Activated CD8-positive, alpha-beta T cell treated with anti-CD3 and anti-CD28 coated beads for 36 hours (primary cell): ENCODE results near the gene SPRY4. TPM values are rescaled to one million over a fixed set of nuclear protein-coding genes. Genes with fewer than 3 reads are reported as not detected.

Experiments used
- ATAC-seq: fragments of 200-7000 bp; cut with Tn5 transposase; one replicate; pipeline ENCODE4 v1.10.0; 2021; ENCODE audit warnings: mild to moderate bottlenecking, moderate library complexity
- CTCF ChIA-PET: fragments of 350-600 bp; sonication (Branson Sonifier 250); formaldehyde crosslinking; loops from one replicate; lab custom pipeline; 2021; ENCODE audit warnings: antibody characterized with exemption; lab: Charles Lee
- POLR2A ChIA-PET: fragments of 350-600 bp; sonication (Branson Sonifier 250); formaldehyde crosslinking; loops from one replicate; lab custom pipeline; 2021; ENCODE audit warnings: antibody characterized with exemption; lab: Charles Lee
- DNase-seq: peaks from one replicate; pipeline ENCODE4 v3.0.0-alpha.2; 2020
- H3K27ac Mint-ChIP-seq: one replicate; pipeline ENCODE4 v1.8.0; 2021; ENCODE audit warnings: mild to moderate bottlenecking, mixed read lengths
- H3K27me3 Mint-ChIP-seq: one replicate; pipeline ENCODE4 v1.8.0; 2021; ENCODE audit warnings: mixed read lengths
- H3K36me3 Mint-ChIP-seq: one replicate; pipeline ENCODE4 v1.8.0; 2021; ENCODE audit warnings: low read depth, mixed read lengths
- H3K4me1 Mint-ChIP-seq: one replicate; pipeline ENCODE4 v1.8.0; 2021; ENCODE audit warnings: low read depth, mixed read lengths
- H3K4me3 Mint-ChIP-seq: one replicate; pipeline ENCODE4 v1.8.0; 2021; ENCODE audit warnings: mild to moderate bottlenecking, moderate library complexity, mixed read lengths
- H3K9me3 Mint-ChIP-seq: one replicate; pipeline ENCODE4 v1.8.0; 2021; ENCODE audit warnings: mixed read lengths
- intact Hi-C: fragments of 100-400 bp; cut with micrococcal nuclease; formaldehyde crosslinking; loops from one replicate; pipeline ENCODE4 v1.10.0; 2022
- total RNA-seq, 2 experiments: library from RNA; stranded (reverse); gene quantifications; one replicate each; pipeline ENCODE4 v1.2.3, GENCODE V29; 2021
- TF ChIP-seq, protein P1 (sequence below): fragments of 200-600 bp; IDR thresholded peaks from one replicate; pipeline ENCODE4 v1.8.0; 2022; ENCODE audit warnings: antibody characterized with exemption, mild to moderate bottlenecking

Gene SPRY4, protein sequence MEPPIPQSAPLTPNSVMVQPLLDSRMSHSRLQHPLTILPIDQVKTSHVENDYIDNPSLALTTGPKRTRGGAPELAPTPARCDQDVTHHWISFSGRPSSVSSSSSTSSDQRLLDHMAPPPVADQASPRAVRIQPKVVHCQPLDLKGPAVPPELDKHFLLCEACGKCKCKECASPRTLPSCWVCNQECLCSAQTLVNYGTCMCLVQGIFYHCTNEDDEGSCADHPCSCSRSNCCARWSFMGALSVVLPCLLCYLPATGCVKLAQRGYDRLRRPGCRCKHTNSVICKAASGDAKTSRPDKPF
- total RNA-seq: 1 to 10 TPM in 1 of 2 experiments, under 1 TPM in 1; 0.90 to 1.0 TPM

DNA sequence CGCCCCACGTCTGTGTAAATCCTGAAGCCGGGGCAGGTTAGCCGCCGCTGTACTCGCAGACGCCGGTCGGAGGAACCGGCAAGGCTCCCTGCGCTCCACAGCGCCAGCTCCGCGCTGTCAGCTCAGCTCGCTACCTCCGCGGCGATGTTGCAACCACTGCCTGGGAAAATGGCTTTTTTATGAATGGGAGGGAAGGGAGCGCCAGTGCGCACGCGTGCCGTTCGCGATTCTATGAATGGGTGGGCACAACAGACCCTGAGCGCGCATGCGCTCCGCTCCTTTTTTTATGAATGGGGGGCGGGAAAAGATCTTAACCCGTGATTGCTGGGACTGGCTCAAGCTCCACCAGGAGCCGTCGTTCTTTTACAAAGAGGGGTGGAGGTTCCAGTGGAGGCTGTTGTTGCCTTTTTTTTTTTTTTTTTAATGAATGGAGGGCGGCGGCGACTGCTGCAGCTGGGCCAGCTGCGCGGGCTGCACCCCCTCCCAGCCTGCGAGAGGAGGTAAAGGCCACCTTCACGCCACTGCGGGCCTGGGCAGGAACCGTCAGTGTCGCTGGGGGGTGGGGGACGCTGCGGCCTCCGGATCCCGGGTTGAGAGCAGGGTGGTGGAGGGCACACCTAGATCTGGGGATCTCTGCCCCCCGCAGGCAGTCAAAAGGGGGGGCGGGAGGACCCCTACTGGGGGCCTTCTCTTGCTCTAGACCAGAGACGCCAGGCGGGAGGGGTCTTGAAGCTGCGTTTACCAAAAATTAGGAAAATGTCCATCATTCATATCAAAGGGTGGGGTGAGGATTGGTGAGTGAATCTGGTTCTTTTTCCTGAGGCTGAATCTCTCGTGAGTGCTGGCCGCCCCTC lies at the start of gene SPRY4:
SPRY4 (minus strand) TSS at position 151 of the 854 bp plus-strand sequence. CDS start 9,913 bp downstream, outside the sequence.
- no peaks in the 10 kb centered on the region for H3K9me3 Mint-ChIP-seq
- H3K27me3 Mint-ChIP-seq: peaks cover 64% of the 10 kb centered on the region
- ATAC-seq (peak; percentile 88), DNase-seq (peak; percentile 94)
- peaks cover 32% of the 10 kb centered on the region for H3K4me1 Mint-ChIP-seq
- peak within 1 kb of the TSS; percentile 68 for H3K27ac Mint-ChIP-seq
- ChIA-PET POLR2A (interaction anchor here (1.0 kb wide), 2 partner anchors 33 to 221 kb away, joined by 3 read pairs; no protein-coding TSS in a partner anchor), CTCF (interaction anchor here (0.9 to 1.5 kb wide), 5 partner anchors 13 to 182 kb away, joined by 3 to 4 read pairs (median 4); no protein-coding TSS in a partner anchor)
- TF ChIP-seq, protein P1, sequence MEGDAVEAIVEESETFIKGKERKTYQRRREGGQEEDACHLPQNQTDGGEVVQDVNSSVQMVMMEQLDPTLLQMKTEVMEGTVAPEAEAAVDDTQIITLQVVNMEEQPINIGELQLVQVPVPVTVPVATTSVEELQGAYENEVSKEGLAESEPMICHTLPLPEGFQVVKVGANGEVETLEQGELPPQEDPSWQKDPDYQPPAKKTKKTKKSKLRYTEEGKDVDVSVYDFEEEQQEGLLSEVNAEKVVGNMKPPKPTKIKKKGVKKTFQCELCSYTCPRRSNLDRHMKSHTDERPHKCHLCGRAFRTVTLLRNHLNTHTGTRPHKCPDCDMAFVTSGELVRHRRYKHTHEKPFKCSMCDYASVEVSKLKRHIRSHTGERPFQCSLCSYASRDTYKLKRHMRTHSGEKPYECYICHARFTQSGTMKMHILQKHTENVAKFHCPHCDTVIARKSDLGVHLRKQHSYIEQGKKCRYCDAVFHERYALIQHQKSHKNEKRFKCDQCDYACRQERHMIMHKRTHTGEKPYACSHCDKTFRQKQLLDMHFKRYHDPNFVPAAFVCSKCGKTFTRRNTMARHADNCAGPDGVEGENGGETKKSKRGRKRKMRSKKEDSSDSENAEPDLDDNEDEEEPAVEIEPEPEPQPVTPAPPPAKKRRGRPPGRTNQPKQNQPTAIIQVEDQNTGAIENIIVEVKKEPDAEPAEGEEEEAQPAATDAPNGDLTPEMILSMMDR: no peak
- intact Hi-C loops: no loop called here
- H3K4me3 Mint-ChIP-seq: peak within 1 kb of the TSS; percentile 78
- H3K36me3 Mint-ChIP-seq: no peaks in the 10 kb centered on the region

DNA sequence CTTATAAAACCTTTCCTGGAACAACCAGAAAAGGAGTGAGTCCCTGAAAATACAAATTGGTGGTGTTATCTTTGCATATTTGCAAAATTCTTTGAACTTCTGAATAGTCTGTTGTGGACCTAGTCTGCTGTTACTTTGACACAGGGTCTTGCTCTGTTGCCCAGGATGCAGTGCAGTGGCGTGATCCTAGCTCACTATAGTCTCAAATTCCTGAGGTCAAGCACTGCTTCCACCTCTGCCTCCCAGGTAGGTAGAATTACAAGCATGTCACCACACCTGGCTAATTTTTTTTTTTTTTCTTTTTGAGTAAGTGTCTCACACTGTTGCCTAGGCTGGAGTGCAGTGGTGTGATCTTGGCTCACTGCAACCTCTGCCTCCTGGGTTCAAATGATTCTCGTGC lies 43.7 kb upstream of the SPRY4 start:
- Mint-ChIP-seq H3K36me3 (no peaks in the 10 kb centered on the region), H3K4me3 (no peak overlapping the region), H3K9me3 (no peaks in the 10 kb centered on the region), H3K27ac (no peak overlapping the region), H3K4me1 (peaks cover 7% of the 10 kb centered on the region), H3K27me3 (peaks cover 3% of the 10 kb centered on the region)
- ChIA-PET CTCF (no interaction called here), POLR2A (interaction anchor here (1.2 kb wide), 1 partner anchor 11 kb away, joined by 5 read pairs; no protein-coding TSS in a partner anchor)
- DNase-seq (no peak), ATAC-seq (no peak)
- intact Hi-C loops: no loop called here
- TF ChIP-seq, protein P1: no peak

DNA sequence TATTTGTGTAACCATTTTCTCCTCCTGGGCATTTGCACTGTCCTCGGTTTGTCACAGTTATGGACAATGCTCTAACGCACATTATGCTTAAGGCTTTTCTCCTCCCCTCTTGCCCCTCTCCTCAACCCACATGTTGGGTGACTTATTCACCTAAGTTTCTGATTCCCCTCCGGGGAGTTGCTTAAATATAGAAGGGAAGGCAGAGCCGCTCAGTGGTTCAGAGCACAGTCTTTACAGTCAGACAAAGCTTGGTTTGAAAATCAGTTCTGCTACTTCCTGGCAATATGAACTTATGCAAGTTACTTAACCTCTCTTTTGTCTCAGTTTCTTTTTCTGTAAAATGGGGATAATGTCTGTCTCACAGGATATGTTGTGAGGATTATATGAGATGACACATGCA lies 41.2 kb upstream of the SPRY4 start:
- Mint-ChIP-seq H3K27me3 (peaks cover 3% of the 10 kb centered on the region), H3K36me3 (no peaks in the 10 kb centered on the region), H3K9me3 (no peaks in the 10 kb centered on the region), H3K27ac (no peak overlapping the region), H3K4me1 (peaks cover 7% of the 10 kb centered on the region), H3K4me3 (no peak overlapping the region)
- intact Hi-C loops: no loop called here
- DNase-seq (no peak), ATAC-seq (no peak)
- POLR2A ChIA-PET: no interaction called here
- CTCF ChIA-PET: no interaction called here
- TF ChIP-seq, protein P1: no peak

DNA sequence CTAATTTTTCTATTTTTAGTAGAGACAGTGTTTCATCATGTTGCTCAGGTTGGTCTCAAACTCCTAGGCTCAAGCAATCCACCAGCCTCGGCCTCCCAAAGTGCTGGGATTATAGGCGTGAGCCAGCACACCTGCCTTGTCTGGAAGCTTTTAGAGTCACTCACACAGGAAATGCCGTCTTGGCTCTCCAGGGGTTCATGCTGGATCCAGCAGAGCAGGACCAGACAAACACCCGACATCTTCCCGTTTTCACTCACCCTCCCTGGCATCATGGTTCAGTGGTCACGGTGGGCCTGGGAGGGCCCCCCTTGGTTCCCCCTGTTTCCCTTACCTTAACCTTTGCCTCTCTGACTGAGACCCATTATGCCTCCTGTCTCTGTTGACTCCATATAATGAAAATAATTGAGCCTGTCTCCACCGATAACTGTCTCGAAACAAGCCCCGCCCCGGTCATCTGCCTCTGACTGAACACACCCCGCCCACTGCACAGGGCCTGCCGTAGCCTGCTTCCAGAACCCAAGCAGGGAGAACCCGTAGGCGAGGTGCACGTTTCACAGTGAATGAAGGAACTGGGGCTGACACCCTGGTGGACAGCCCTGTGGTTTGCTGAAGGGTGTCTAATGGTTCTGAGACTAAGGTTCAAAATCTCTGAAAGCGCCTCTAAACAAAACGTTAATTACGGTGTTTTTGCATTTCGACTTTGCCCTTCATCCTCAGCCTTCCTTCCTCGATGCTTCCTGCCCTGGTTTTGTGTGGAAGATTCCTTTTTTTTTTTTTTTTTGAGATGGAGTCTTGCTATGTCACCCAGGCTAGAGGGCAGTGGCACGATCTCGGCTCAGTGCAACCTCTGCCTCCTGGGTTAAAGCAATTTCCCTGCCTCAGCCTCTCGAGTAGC lies 39.7 kb upstream of the SPRY4 start:
- intact Hi-C loops: no loop called here
- ATAC-seq: no peak
- Mint-ChIP-seq H3K4me3 (no peak overlapping the region), H3K9me3 (no peaks in the 10 kb centered on the region), H3K36me3 (no peaks in the 10 kb centered on the region), H3K27me3 (peaks cover 3% of the 10 kb centered on the region), H3K4me1 (peaks cover 22% of the 10 kb centered on the region), H3K27ac (no peak overlapping the region)
- TF ChIP-seq, protein P1: no peak
- CTCF ChIA-PET: no interaction called here
- POLR2A ChIA-PET: no interaction called here
- DNase-seq: no peak
